DOHH2 (cell line): Measurements from ENCODE around the gene ATP1A1.

ENCODE experiments used
- H3F3A ChIP-seq: fragments of 200-600 bp; sonication (generic), shearing (Covaris generic); 2 replicates; pipeline ENCODE4 v1.6.0; 2016; ENCODE audit warnings: antibody characterized with exemption, mild to moderate bottlenecking; ENCODE audit not compliant: control insufficient read depth, insufficient read depth
- H3K27ac ChIP-seq: fragments of 200-600 bp; sonication (generic); 2 replicates; pipeline ENCODE4 v1.5.1; 2014; ENCODE audit warnings: low read depth, mild to moderate bottlenecking, low read length, moderate library complexity
- H3K27me3 ChIP-seq: fragments of 200-600 bp; sonication (generic); 2 replicates; pipeline ENCODE4 v1.6.1; 2014; ENCODE audit warnings: mild to moderate bottlenecking, low read length, mixed read lengths; ENCODE audit not compliant: control insufficient read depth
- H3K36me3 ChIP-seq: fragments of 200-600 bp; sonication (generic); 2 replicates; pipeline ENCODE4 v1.6.1; 2014; ENCODE audit warnings: mild to moderate bottlenecking, low read length, moderate library complexity, mixed read lengths; ENCODE audit not compliant: control insufficient read depth
- H3K4me1 ChIP-seq: fragments of 200-600 bp; sonication (generic); 2 replicates; pipeline ENCODE4 v1.6.1; 2014; ENCODE audit warnings: mild to moderate bottlenecking, low read length, mixed read lengths; ENCODE audit not compliant: control insufficient read depth
- H3K4me2 ChIP-seq: fragments of 200-600 bp; sonication (generic); 2 replicates; pipeline ENCODE4 v1.6.0; 2014; ENCODE audit warnings: mild to moderate bottlenecking, low read length, moderate library complexity
- H3K4me3 ChIP-seq: fragments of 200-600 bp; sonication (generic); 2 replicates; pipeline ENCODE4 v1.5.1; 2014; ENCODE audit warnings: mild to moderate bottlenecking, low read length, mixed read lengths
- H3K79me2 ChIP-seq: fragments of 200-600 bp; sonication (generic); 2 replicates; pipeline ENCODE4 v1.6.1; 2014; ENCODE audit warnings: mild to moderate bottlenecking, low read length, mixed read lengths; ENCODE audit not compliant: control insufficient read depth
- H3K9me2 ChIP-seq: fragments of 200-600 bp; sonication (generic); replicated peaks from 2 replicates; pipeline ENCODE4 v1.6.1; 2014; ENCODE audit warnings: mild to moderate bottlenecking, low read length, mixed read lengths; ENCODE audit not compliant: control insufficient read depth
- H3K9me3 ChIP-seq: fragments of 200-600 bp; sonication (generic); 2 replicates; pipeline ENCODE4 v1.6.1; 2014; ENCODE audit warnings: antibody characterized with exemption, low read length, mixed read lengths; ENCODE audit not compliant: control insufficient read depth, insufficient read depth
- H4K20me1 ChIP-seq: fragments of 200-600 bp; sonication (generic); 2 replicates; pipeline ENCODE4 v1.6.0; 2014; ENCODE audit warnings: low read depth, mild to moderate bottlenecking, antibody characterized with exemption, low read length, moderate library complexity; ENCODE audit not compliant: control insufficient read depth, insufficient read depth
- EZH2phosphoT487 ChIP-seq: fragments of 200-600 bp; sonication (generic); IDR thresholded peaks from 2 replicates; pipeline ENCODE4 v1.6.1; 2017; ENCODE audit warnings: borderline replicate concordance, mild to moderate bottlenecking, antibody characterized with exemption, low read length, moderate library complexity, mixed read lengths
- TF ChIP-seq, protein P1 (sequence below): fragments of 200-600 bp; sonication (generic); IDR thresholded peaks from one replicate; pipeline ENCODE4 v1.5.1; 2014; ENCODE audit warnings: antibody characterized with exemption, mild to moderate bottlenecking, low read depth, low read length; ENCODE audit not compliant: poor library complexity, severe bottlenecking

ATP1A1 gene

DNA sequence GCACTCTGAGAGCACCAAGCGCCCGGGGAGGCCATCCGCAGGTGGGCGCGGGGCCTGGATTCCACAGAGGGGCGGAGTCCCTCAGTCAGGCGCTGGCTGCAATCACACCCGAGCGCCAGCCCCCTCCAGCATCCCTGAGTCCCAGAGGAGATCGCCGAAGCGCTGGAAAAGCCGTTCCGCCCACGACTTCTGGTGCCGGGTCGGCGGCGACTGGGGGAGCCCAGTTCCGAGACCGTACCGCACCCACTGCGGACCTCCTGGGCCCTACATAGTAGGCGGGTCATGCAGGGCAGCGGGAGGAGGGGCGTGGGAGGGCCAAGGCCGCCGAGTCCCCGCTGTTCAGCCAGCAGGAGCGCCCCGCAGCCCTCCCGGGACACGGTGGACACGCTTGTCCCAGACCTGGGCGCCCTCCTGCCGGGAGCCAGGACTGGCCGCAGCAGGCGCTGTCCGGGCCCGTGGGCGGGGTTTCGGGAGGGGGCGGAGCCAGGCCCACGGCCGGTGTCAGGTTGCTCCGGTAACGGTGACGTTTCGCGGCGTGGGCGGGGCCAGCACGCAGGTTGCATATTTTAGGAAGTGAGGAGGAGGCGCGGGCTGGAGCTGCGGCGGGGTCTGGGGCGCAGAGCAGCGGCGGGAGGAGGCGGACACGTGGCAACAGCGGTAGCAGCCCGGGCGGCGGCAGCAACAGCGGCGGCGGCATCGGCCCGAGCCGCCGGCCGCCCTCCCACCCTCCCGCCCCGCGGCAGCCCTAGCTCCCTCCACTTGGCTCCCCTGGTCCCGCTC lies at the start of gene ATP1A1:
Gene ATP1A1, plus strand, starts transcription at position 594 of the 780 bp plus-strand sequence. CDS start 268 bp downstream, outside the sequence.
- Histone ChIP-seq H3K27ac (peak within 1 kb of the TSS; percentile 64), H3K79me2 (peaks cover 46% of the 10 kb centered on the region), H3K36me3 (peaks cover 35% of the 10 kb centered on the region), H3K9me3 (no peaks in the 10 kb centered on the region), H3K4me2 (peak within 1 kb of the TSS; percentile 91), H3K4me3 (peak within 1 kb of the TSS; percentile 79), H3K27me3 (peaks cover 5% of the 10 kb centered on the region; the same call in 1 of the 2 replicates), H3K4me1 (peaks cover 44% of the 10 kb centered on the region), H3K9me2 (no peaks in the 10 kb centered on the region), H4K20me1 (peaks cover 24% of the 10 kb centered on the region), H3F3A (peaks cover 11% of the 10 kb centered on the region)
- no peak for TF ChIP-seq EZH2phosphoT487
- TF ChIP-seq, protein P1, sequence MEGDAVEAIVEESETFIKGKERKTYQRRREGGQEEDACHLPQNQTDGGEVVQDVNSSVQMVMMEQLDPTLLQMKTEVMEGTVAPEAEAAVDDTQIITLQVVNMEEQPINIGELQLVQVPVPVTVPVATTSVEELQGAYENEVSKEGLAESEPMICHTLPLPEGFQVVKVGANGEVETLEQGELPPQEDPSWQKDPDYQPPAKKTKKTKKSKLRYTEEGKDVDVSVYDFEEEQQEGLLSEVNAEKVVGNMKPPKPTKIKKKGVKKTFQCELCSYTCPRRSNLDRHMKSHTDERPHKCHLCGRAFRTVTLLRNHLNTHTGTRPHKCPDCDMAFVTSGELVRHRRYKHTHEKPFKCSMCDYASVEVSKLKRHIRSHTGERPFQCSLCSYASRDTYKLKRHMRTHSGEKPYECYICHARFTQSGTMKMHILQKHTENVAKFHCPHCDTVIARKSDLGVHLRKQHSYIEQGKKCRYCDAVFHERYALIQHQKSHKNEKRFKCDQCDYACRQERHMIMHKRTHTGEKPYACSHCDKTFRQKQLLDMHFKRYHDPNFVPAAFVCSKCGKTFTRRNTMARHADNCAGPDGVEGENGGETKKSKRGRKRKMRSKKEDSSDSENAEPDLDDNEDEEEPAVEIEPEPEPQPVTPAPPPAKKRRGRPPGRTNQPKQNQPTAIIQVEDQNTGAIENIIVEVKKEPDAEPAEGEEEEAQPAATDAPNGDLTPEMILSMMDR = no peak

DNA sequence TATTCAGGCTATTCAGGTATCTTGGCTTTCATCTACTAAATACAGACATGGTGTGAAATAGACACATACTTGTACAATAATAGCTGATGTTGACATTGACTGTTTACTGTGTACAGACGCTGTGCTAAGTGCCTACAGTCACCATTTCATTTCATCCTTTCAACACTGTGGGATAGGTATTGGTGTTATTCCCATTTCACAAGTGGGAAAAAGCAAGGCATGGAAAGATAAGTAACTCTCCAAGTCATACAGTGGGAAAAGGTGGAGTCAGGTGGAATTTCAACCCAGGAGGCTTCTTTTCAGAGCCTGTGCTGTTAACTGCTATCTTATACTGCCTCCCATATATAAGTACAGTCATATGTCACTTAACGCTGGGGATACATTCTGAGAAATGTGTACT lies 49.6 kb upstream of the ATP1A1 start:
- Histone ChIP-seq H4K20me1 (no peaks in the 10 kb centered on the region), H3K4me3 (no peak overlapping the region), H3F3A (peaks cover 10% of the 10 kb centered on the region), H3K4me1 (peaks cover 55% of the 10 kb centered on the region), H3K9me3 (no peaks in the 10 kb centered on the region), H3K27me3 (no peaks in the 10 kb centered on the region), H3K27ac (no peak overlapping the region), H3K36me3 (0 out of 2 replicates have a peak, but pooled peaks cover 3% of the 10 kb centered on the region), H3K9me2 (no peaks in the 10 kb centered on the region), H3K4me2 (no peak overlapping the region), H3K79me2 (no peaks in the 10 kb centered on the region)
- TF ChIP-seq, protein P1 = no peak
- TF ChIP-seq EZH2phosphoT487 = no peak

DNA sequence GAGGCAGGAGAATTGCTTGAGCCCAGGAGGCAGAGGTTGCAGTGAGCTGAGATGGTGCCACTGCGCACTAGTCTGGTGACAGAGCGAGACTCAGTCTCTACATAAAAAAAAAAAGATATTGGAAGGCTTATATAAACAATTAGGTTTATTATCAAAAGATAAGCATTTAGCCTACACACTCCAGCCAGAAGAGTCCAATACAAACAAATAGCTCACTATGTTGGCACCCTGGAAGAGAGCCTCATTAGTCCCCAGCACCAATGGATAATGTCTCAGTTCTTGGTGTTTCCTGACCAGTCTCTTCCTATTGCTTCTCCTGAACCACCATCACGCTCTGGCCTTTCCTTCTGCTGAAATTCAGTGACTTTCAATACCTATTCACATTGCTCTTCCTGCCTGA lies 48.6 kb upstream of the ATP1A1 start:
- Histone ChIP-seq H3K4me3 (no peak overlapping the region), H3F3A (peaks cover 13% of the 10 kb centered on the region), H3K27ac (peak overlapping the region; percentile 87), H3K4me2 (peak overlapping the region; percentile 40), H3K79me2 (no peaks in the 10 kb centered on the region), H3K36me3 (peaks cover 3% of the 10 kb centered on the region; the same call in 1 of the 2 replicates), H3K9me2 (no peaks in the 10 kb centered on the region), H3K9me3 (no peaks in the 10 kb centered on the region), H3K4me1 (peaks cover 65% of the 10 kb centered on the region), H3K27me3 (no peaks in the 10 kb centered on the region), H4K20me1 (no peaks in the 10 kb centered on the region)
- TF ChIP-seq, protein P1 = no peak
- TF ChIP-seq EZH2phosphoT487 = no peak
